Neural crest cell (in vitro differentiated cells): ENCODE results near the gene FXR2. TPM values are rescaled to one million over a fixed set of nuclear protein-coding genes. Genes with fewer than 3 reads are reported as not detected.
A peak's percentile ranks its signal among the peaks of the same experiment; 100 is the strongest.

Experiments
- DNase-seq: peaks from one replicate; pipeline ENCODE4 v3.0.0; 2021; ENCODE audit warnings: low read depth, mixed read lengths, low spot score
- H3K27ac Mint-ChIP-seq: one replicate; pipeline ENCODE4 v1.8.0; 2021; ENCODE audit warnings: mild to moderate bottlenecking, mixed read lengths; ENCODE audit not compliant: unreplicated experiment
- H3K27me3 Mint-ChIP-seq: 2 replicates; pipeline ENCODE4 v1.8.0; 2021; ENCODE audit warnings: low read depth, mild to moderate bottlenecking, mixed read lengths
- H3K36me3 Mint-ChIP-seq: 2 replicates; pipeline ENCODE4 v1.8.0; 2021; ENCODE audit warnings: low read depth, mild to moderate bottlenecking, mixed read lengths
- H3K4me1 Mint-ChIP-seq: 2 replicates; pipeline ENCODE4 v1.8.0; 2021; ENCODE audit warnings: mixed read lengths
- H3K4me3 Mint-ChIP-seq: one replicate; pipeline ENCODE4 v1.8.0; 2021; ENCODE audit warnings: mild to moderate bottlenecking, mixed read lengths
- H3K9me3 Mint-ChIP-seq: 2 replicates; pipeline ENCODE4 v1.8.0; 2021; ENCODE audit warnings: mixed read lengths
- CTCF ChIP-seq: fragments of 200-600 bp; sonication (generic); conservative IDR thresholded peaks from 2 replicates; pipeline ENCODE4 v1.5.0; 2021; ENCODE audit warnings: antibody characterized with exemption, mild to moderate bottlenecking
- total RNA-seq: library from RNA; stranded (reverse); gene quantifications from 2 replicates; pipeline ENCODE4 v1.2.1, GENCODE V29; 2021

FXR2 gene
- total RNA-seq, 1 donor from 2014 or later, result 53.8 TPM

- no peaks in the 10 kb centered on the region for H3K36me3 Mint-ChIP-seq
- H3K9me3 Mint-ChIP-seq, result no peaks in the 10 kb centered on the region
- peaks cover 9% of the 10 kb centered on the region for H3K27me3 Mint-ChIP-seq
- DNase-seq, result peak; percentile 76
- peaks cover 37% of the 10 kb centered on the region for H3K4me1 Mint-ChIP-seq
- H3K4me3 Mint-ChIP-seq, result peak overlapping the region; percentile 93
- peak overlapping the region; percentile 81 for H3K27ac Mint-ChIP-seq
- peak; percentile 60 for TF ChIP-seq CTCF
Measured at GRCh38 chr17:7560172-7561027, 54.3 kb downstream of the FXR2 start.

- H3K9me3 Mint-ChIP-seq, result no peaks in the 10 kb centered on the region
- DNase-seq, result no peak
- TF ChIP-seq CTCF, result no peak
- peaks cover 9% of the 10 kb centered on the region for H3K27me3 Mint-ChIP-seq
- peaks cover 37% of the 10 kb centered on the region for H3K4me1 Mint-ChIP-seq
- H3K36me3 Mint-ChIP-seq, result no peaks in the 10 kb centered on the region
- H3K27ac Mint-ChIP-seq, result no peak overlapping the region
- peak overlapping the region; percentile 93 for H3K4me3 Mint-ChIP-seq
Measured at GRCh38 chr17:7559320-7560171, 55.2 kb downstream of the FXR2 start.

- no peak for TF ChIP-seq CTCF
- Mint-ChIP-seq H3K4me1 (peaks cover 32% of the 10 kb centered on the region), H3K4me3 (peak within 1 kb of the TSS; percentile 89), H3K36me3 (no peaks in the 10 kb centered on the region), H3K27me3 (peaks cover 9% of the 10 kb centered on the region), H3K27ac (peak within 1 kb of the TSS; percentile 96), H3K9me3 (no peaks in the 10 kb centered on the region)
- no peak for DNase-seq
Measured at GRCh38 chr17:7558544-7559319, 56.0 kb downstream of the FXR2 start, which contains the start of gene TNFSF13. TSS of gene TNFSF13 (plus strand) at chr17:7558750. CDS start at chr17:7559040, 290 bp downstream.

GRCh38 chr17:7557775-7558543 is 56.7 kb downstream of the FXR2 start:
- Mint-ChIP-seq H3K27ac (peak overlapping the region; percentile 96), H3K9me3 (no peaks in the 10 kb centered on the region), H3K36me3 (no peaks in the 10 kb centered on the region), H3K4me3 (peak overlapping the region; percentile 89), H3K27me3 (peaks cover 9% of the 10 kb centered on the region), H3K4me1 (peaks cover 31% of the 10 kb centered on the region)
- no peak for DNase-seq
- no peak for TF ChIP-seq CTCF
